SK-N-SH treated with all-trans-retinoic acid at 6 μM for 48 hours (cell line): ENCODE results near the gene TMEM212.

Experiments
- ATAC-seq: fragments of 200-7000 bp; cut with Tn5 transposase; 3 replicates; pipeline ENCODE4 v1.9.1; 2020; ENCODE audit warnings: mild to moderate bottlenecking, moderate library complexity
- ARNTL ChIP-seq: fragments of 450-650 bp; formaldehyde crosslinking; IDR thresholded peaks from 2 replicates; pipeline ENCODE4 v1.5.0; 2020; ENCODE audit warnings: low read depth, mild to moderate bottlenecking, moderate library complexity, borderline replicate concordance
- BACH2 ChIP-seq: fragments of 250-450 bp; sonication (Bioruptor Pico); IDR thresholded peaks from 2 replicates; pipeline ENCODE4 v1.9.0; 2021; ENCODE audit warnings: mild to moderate bottlenecking, borderline replicate concordance
- CSDC2 ChIP-seq: fragments of 250-450 bp; sonication (Bioruptor Pico); IDR thresholded peaks from 2 replicates; pipeline ENCODE4 v1.5.0; 2020; ENCODE audit warnings: mild to moderate bottlenecking, moderate library complexity
- ESRRG ChIP-seq: fragments of 250-450 bp; sonication (Bioruptor Pico); IDR thresholded peaks from 2 replicates; pipeline ENCODE4 v1.6.1; 2021; ENCODE audit warnings: mild to moderate bottlenecking
- GLIS3 ChIP-seq: fragments of 250-450 bp; sonication (Bioruptor Pico); IDR thresholded peaks from 2 replicates; pipeline ENCODE4 v1.5.0; 2020; ENCODE audit warnings: mild to moderate bottlenecking, moderate library complexity
- ISL1 ChIP-seq: fragments of 250-450 bp; sonication (Bioruptor Pico); IDR thresholded peaks from 2 replicates; pipeline ENCODE4 v2.1.2; 2022; ENCODE audit warnings: mild to moderate bottlenecking, moderate library complexity
- OSR1 ChIP-seq: fragments of 250-450 bp; sonication (Bioruptor Pico); IDR thresholded peaks from 2 replicates; pipeline ENCODE4 v1.8.0; 2022; ENCODE audit warnings: moderate library complexity, mild to moderate bottlenecking, inconsistent platforms
- PATZ1 ChIP-seq: fragments of 250-450 bp; sonication (Bioruptor Pico); IDR thresholded peaks from 2 replicates; pipeline ENCODE4 v1.8.0; 2020; ENCODE audit warnings: mild to moderate bottlenecking, moderate library complexity, borderline replicate concordance
- POU6F1 ChIP-seq: fragments of 250-450 bp; sonication (Bioruptor Pico); IDR thresholded peaks from 2 replicates; pipeline ENCODE4 v1.8.0; 2021; ENCODE audit warnings: low read depth, mild to moderate bottlenecking, moderate library complexity, borderline replicate concordance
- PPARA ChIP-seq: fragments of 250-450 bp; sonication (Bioruptor Pico); IDR thresholded peaks from 2 replicates; pipeline ENCODE4 v1.5.0; 2020; ENCODE audit warnings: mild to moderate bottlenecking, borderline replicate concordance
- RARB ChIP-seq: fragments of 250-450 bp; sonication (Bioruptor Pico); IDR thresholded peaks from 2 replicates; pipeline ENCODE4 v1.8.0; 2021; ENCODE audit warnings: mild to moderate bottlenecking, moderate library complexity
- SNAI2 ChIP-seq: fragments of 250-450 bp; sonication (Bioruptor Pico); IDR thresholded peaks from 2 replicates; pipeline ENCODE4 v1.5.0; 2020; ENCODE audit warnings: mild to moderate bottlenecking, moderate library complexity
- TCF4 ChIP-seq: fragments of 250-450 bp; sonication (Bioruptor Pico); IDR thresholded peaks from 2 replicates; pipeline ENCODE4 v1.8.0; 2021; ENCODE audit warnings: mild to moderate bottlenecking, moderate library complexity, borderline replicate concordance
- TOX ChIP-seq: fragments of 250-450 bp; sonication (Bioruptor Pico); IDR thresholded peaks from 2 replicates; pipeline ENCODE4 v1.8.0; 2021; ENCODE audit warnings: mild to moderate bottlenecking, moderate library complexity, borderline replicate concordance
- ZC3H10 ChIP-seq: fragments of 250-450 bp; sonication (Bioruptor Pico); IDR thresholded peaks from 2 replicates; pipeline ENCODE4 v1.5.1; 2021; ENCODE audit warnings: mild to moderate bottlenecking, moderate library complexity
- ZFP3 ChIP-seq: fragments of 250-450 bp; sonication (Bioruptor Pico); IDR thresholded peaks from 2 replicates; pipeline ENCODE4 v1.5.0; 2020; ENCODE audit warnings: mild to moderate bottlenecking, moderate library complexity
- ZNF565 ChIP-seq: fragments of 450-650 bp; formaldehyde crosslinking; conservative IDR thresholded peaks from 2 replicates; pipeline ENCODE4 v1.5.0; 2020; ENCODE audit warnings: low read depth, mild to moderate bottlenecking, moderate library complexity
- ZNF70 ChIP-seq: fragments of 450-650 bp; formaldehyde crosslinking; IDR thresholded peaks from 2 replicates; pipeline ENCODE4 v1.5.0; 2020; ENCODE audit warnings: mild to moderate bottlenecking, moderate library complexity
- ZNF8 ChIP-seq: fragments of 450-650 bp; formaldehyde crosslinking; IDR thresholded peaks from 2 replicates; pipeline ENCODE4 v1.5.0; 2020; ENCODE audit warnings: mild to moderate bottlenecking, moderate library complexity
- TF ChIP-seq, protein P1 (sequence below): fragments of 250-450 bp; sonication (Bioruptor Pico); IDR thresholded peaks from 2 replicates; pipeline ENCODE4 v1.5.0; 2020; ENCODE audit warnings: mild to moderate bottlenecking, moderate library complexity
- TF ChIP-seq, protein P2 (sequence below): fragments of 250-450 bp; sonication (Bioruptor Pico); IDR thresholded peaks from 2 replicates; pipeline ENCODE4 v1.5.1; 2020; ENCODE audit warnings: low read depth, mild to moderate bottlenecking, moderate library complexity
- TF ChIP-seq, protein P3 (sequence below): fragments of 250-450 bp; sonication (Bioruptor Pico); IDR thresholded peaks from 2 replicates; pipeline ENCODE4 v1.5.1; 2021; ENCODE audit warnings: mild to moderate bottlenecking, moderate library complexity

TMEM212 gene

GRCh38 chr3:171883257-171883892, 40.2 kb downstream of the TMEM212 start:
- no peak for ATAC-seq
- TF ChIP-seq RARB: no peak
- TF ChIP-seq ZNF565 (CRISPR knock-in tag): no peak
- TF ChIP-seq ARNTL (CRISPR knock-in tag): no peak
- TF ChIP-seq, protein P1, sequence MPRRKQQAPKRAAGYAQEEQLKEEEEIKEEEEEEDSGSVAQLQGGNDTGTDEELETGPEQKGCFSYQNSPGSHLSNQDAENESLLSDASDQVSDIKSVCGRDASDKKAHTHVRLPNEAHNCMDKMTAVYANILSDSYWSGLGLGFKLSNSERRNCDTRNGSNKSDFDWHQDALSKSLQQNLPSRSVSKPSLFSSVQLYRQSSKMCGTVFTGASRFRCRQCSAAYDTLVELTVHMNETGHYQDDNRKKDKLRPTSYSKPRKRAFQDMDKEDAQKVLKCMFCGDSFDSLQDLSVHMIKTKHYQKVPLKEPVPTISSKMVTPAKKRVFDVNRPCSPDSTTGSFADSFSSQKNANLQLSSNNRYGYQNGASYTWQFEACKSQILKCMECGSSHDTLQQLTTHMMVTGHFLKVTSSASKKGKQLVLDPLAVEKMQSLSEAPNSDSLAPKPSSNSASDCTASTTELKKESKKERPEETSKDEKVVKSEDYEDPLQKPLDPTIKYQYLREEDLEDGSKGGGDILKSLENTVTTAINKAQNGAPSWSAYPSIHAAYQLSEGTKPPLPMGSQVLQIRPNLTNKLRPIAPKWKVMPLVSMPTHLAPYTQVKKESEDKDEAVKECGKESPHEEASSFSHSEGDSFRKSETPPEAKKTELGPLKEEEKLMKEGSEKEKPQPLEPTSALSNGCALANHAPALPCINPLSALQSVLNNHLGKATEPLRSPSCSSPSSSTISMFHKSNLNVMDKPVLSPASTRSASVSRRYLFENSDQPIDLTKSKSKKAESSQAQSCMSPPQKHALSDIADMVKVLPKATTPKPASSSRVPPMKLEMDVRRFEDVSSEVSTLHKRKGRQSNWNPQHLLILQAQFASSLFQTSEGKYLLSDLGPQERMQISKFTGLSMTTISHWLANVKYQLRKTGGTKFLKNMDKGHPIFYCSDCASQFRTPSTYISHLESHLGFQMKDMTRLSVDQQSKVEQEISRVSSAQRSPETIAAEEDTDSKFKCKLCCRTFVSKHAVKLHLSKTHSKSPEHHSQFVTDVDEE (CRISPR knock-in tag): no peak
- no peak for TF ChIP-seq GLIS3 (CRISPR knock-in tag)
- no peak for TF ChIP-seq TCF4 (CRISPR knock-in tag)
- TF ChIP-seq ZFP3: no peak
- TF ChIP-seq, protein P2, sequence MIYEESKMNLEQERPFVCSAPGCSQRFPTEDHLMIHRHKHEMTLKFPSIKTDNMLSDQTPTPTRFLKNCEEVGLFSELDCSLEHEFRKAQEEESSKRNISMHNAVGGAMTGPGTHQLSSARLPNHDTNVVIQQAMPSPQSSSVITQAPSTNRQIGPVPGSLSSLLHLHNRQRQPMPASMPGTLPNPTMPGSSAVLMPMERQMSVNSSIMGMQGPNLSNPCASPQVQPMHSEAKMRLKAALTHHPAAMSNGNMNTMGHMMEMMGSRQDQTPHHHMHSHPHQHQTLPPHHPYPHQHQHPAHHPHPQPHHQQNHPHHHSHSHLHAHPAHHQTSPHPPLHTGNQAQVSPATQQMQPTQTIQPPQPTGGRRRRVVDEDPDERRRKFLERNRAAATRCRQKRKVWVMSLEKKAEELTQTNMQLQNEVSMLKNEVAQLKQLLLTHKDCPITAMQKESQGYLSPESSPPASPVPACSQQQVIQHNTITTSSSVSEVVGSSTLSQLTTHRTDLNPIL (CRISPR knock-in tag): no peak
- TF ChIP-seq ISL1 (CRISPR knock-in tag): no peak
- TF ChIP-seq CSDC2 (CRISPR knock-in tag): no peak
- TF ChIP-seq ZNF70 (CRISPR knock-in tag): no peak
- TF ChIP-seq POU6F1: no peak
- no peak for TF ChIP-seq ZC3H10
- no peak for TF ChIP-seq ESRRG (CRISPR knock-in tag)

DNA sequence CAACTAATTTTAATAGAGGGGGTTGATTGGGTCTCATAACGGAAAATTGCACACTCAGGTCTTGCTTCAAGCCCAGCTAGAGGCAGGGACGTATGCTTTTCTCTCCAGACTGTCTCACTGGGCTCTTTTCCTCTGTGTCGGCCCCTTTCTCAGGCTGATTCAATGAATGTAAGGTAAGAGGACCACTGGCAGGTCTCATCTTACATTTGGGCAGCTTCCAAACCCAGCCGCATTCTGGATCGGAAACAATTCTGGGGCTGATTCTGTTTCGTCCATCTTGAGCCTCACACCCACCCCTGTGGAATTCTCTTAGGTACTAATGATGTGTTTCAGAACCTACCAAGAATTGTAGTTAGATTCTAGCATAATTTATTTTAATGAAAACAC, 40.7 kb downstream of the TMEM212 start:
- TF ChIP-seq ARNTL (CRISPR knock-in tag) (no peak), PATZ1 (CRISPR knock-in tag) (no peak), BACH2 (no peak), CSDC2 (CRISPR knock-in tag) (no peak), GLIS3 (CRISPR knock-in tag) (no peak), TOX (CRISPR knock-in tag) (no peak), POU6F1 (no peak), RARB (no peak), ZNF565 (CRISPR knock-in tag) (no peak), ZNF8 (CRISPR knock-in tag) (no peak), PPARA (CRISPR knock-in tag) (no peak), OSR1 (CRISPR knock-in tag) (no peak), ESRRG (CRISPR knock-in tag) (no peak), SNAI2 (CRISPR knock-in tag) (no peak), ZFP3 (no peak), TCF4 (CRISPR knock-in tag) (no peak), ISL1 (CRISPR knock-in tag) (no peak)
- TF ChIP-seq, protein P3, sequence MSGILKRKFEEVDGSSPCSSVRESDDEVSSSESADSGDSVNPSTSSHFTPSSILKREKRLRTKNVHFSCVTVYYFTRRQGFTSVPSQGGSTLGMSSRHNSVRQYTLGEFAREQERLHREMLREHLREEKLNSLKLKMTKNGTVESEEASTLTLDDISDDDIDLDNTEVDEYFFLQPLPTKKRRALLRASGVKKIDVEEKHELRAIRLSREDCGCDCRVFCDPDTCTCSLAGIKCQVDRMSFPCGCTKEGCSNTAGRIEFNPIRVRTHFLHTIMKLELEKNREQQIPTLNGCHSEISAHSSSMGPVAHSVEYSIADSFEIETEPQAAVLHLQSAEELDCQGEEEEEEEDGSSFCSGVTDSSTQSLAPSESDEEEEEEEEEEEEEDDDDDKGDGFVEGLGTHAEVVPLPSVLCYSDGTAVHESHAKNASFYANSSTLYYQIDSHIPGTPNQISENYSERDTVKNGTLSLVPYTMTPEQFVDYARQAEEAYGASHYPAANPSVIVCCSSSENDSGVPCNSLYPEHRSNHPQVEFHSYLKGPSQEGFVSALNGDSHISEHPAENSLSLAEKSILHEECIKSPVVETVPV: no peak
- TF ChIP-seq, protein P1 (CRISPR knock-in tag): no peak
- TF ChIP-seq, protein P2 (CRISPR knock-in tag): no peak
- ATAC-seq: no peak
